A549 (cell line): ENCODE measurements around the gene SPPL2B.

Source experiments
- HOXB13 ChIP-seq: fragments of 250-450 bp; sonication (Bioruptor Pico); IDR thresholded peaks from 2 replicates; pipeline ENCODE4 v1.5.0; 2020; ENCODE audit warnings: low read depth, mild to moderate bottlenecking, moderate library complexity
- HOXB5 ChIP-seq: fragments of 250-450 bp; sonication (Bioruptor Pico); IDR thresholded peaks from 2 replicates; pipeline ENCODE4 v1.5.0; 2020; ENCODE audit warnings: mild to moderate bottlenecking, moderate library complexity
- JUN ChIP-seq, 2 experiments: fragments of >200 bp; sonication (Bioruptor Twin); formaldehyde crosslinking; IDR thresholded peaks; 2 replicates in 1 of 2; 3 replicates in 1 of 2; pipeline ENCODE4 v1.6.1; 2016 to 2017
- JUNB ChIP-seq: fragments of >200 bp; sonication (Bioruptor Twin); formaldehyde crosslinking; IDR thresholded peaks from 2 replicates; pipeline ENCODE4 v1.6.1; 2016
- POLR2A ChIP-seq: IDR thresholded peaks from 2 replicates; pipeline ENCODE4 v1.6.1; 2012; ENCODE audit warnings: mild to moderate bottlenecking, low read length
- POLR2AphosphoS2 ChIP-seq: conservative IDR thresholded peaks from 2 replicates; pipeline ENCODE4 v1.6.1; 2012; ENCODE audit warnings: low read length, improper control_type of control experiment, inconsistent platforms
- SREBF2 ChIP-seq: fragments of 450-650 bp; IDR thresholded peaks from 2 replicates; pipeline ENCODE4 v1.6.1; 2014; ENCODE audit warnings: mild to moderate bottlenecking, moderate library complexity
- TF ChIP-seq, protein P1 (sequence below): fragments of >200 bp; sonication (Bioruptor Twin); formaldehyde crosslinking; IDR thresholded peaks from 3 replicates; pipeline ENCODE4 v1.5.1; 2016
- TF ChIP-seq, protein P2 (sequence below): IDR thresholded peaks from 2 replicates; pipeline ENCODE4 v1.6.1; 2012
- TF ChIP-seq, protein P3 (sequence below): fragments of 450-650 bp; IDR thresholded peaks from 2 replicates; pipeline ENCODE4 v1.6.1; 2014; ENCODE audit warnings: antibody characterized with exemption

DNA sequence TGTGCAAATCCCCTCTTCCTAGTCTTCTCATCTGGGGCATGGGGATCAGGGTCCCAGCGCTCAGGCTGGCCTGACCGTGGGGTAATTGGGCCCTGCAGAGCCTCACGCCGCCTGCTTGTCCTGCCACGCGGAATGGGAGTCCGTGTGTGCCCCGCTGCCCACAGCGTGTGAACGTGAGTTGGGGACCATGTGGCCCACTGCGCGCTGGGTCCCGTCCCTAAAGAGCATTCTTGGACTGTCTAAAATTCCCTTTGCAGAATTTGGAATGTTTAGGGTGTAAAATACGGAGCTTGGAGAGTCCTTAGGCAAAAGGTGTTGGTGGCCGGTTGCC, 34.5 kb downstream of the SPPL2B start:
- TF ChIP-seq HOXB5 (CRISPR knock-in tag) (no peak), POLR2A (no peak), SREBF2 (no peak), POLR2AphosphoS2 (no peak), JUNB (no peak), JUN (IDR thresholded peaks at IDR 0.05) (no peak), HOXB13 (CRISPR knock-in tag) (no peak)
- TF ChIP-seq, protein P1, sequence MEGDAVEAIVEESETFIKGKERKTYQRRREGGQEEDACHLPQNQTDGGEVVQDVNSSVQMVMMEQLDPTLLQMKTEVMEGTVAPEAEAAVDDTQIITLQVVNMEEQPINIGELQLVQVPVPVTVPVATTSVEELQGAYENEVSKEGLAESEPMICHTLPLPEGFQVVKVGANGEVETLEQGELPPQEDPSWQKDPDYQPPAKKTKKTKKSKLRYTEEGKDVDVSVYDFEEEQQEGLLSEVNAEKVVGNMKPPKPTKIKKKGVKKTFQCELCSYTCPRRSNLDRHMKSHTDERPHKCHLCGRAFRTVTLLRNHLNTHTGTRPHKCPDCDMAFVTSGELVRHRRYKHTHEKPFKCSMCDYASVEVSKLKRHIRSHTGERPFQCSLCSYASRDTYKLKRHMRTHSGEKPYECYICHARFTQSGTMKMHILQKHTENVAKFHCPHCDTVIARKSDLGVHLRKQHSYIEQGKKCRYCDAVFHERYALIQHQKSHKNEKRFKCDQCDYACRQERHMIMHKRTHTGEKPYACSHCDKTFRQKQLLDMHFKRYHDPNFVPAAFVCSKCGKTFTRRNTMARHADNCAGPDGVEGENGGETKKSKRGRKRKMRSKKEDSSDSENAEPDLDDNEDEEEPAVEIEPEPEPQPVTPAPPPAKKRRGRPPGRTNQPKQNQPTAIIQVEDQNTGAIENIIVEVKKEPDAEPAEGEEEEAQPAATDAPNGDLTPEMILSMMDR: no peak
- TF ChIP-seq, protein P2, sequence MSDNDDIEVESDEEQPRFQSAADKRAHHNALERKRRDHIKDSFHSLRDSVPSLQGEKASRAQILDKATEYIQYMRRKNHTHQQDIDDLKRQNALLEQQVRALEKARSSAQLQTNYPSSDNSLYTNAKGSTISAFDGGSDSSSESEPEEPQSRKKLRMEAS: no peak
- TF ChIP-seq, protein P3, sequence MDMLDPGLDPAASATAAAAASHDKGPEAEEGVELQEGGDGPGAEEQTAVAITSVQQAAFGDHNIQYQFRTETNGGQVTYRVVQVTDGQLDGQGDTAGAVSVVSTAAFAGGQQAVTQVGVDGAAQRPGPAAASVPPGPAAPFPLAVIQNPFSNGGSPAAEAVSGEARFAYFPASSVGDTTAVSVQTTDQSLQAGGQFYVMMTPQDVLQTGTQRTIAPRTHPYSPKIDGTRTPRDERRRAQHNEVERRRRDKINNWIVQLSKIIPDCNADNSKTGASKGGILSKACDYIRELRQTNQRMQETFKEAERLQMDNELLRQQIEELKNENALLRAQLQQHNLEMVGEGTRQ: no peak
